ENCODE results near the gene SSH2.
A peak's percentile ranks its signal among the peaks of the same experiment; 100 is the strongest.

The SSH2 gene

GRCh38 chr17:29590411-29591145, 339.4 kb downstream of the SSH2 start (continued):
- no peak for TF ChIP-seq ZNF121 (tag by site-specific recombination; IDR thresholded peaks at IDR 0.05)
- no peak for TF ChIP-seq ZNF610 (tag by site-specific recombination; IDR thresholded peaks at IDR 0.05; ENCODE audit: borderline replicate concordance)
- TF ChIP-seq ZBTB20 (tag by site-specific recombination; IDR thresholded peaks at IDR 0.05), result peak; percentile 77
- no peak for TF ChIP-seq ZNF791 (tag by site-specific recombination; IDR thresholded peaks at IDR 0.05)
- TF ChIP-seq HOXA7 (CRISPR knock-in tag; IDR thresholded peaks at IDR 0.05; ENCODE audit: borderline replicate concordance), result no peak
- TF ChIP-seq ZNF423 (tag by site-specific recombination; IDR thresholded peaks at IDR 0.05), result 0 out of 2 replicates have a peak, but pooled peaks have one; percentile 26
- TF ChIP-seq ZNF169 (tag by site-specific recombination; IDR thresholded peaks at IDR 0.05), result no peak
- no peak for TF ChIP-seq ZNF776 (tag by site-specific recombination; IDR thresholded peaks at IDR 0.05; ENCODE audit: borderline replicate concordance)
- TF ChIP-seq ZNF645 (tag by site-specific recombination; IDR thresholded peaks at IDR 0.05), result no peak
- TF ChIP-seq ZNF280C (tag by site-specific recombination; IDR thresholded peaks at IDR 0.05), result no peak
- no peak for TF ChIP-seq HOXD13 (CRISPR knock-in tag; IDR thresholded peaks at IDR 0.05; ENCODE audit: borderline replicate concordance)
- 0 out of 2 replicates have a peak, but pooled peaks have one; percentile 24 for TF ChIP-seq BCL11A (tag by site-specific recombination; IDR thresholded peaks at IDR 0.05; ENCODE audit: low read depth)
- TF ChIP-seq ZNF266 (tag by site-specific recombination; IDR thresholded peaks at IDR 0.05; ENCODE audit: low read depth), result no peak
- TF ChIP-seq ZNF16 (tag by site-specific recombination; IDR thresholded peaks at IDR 0.05; ENCODE audit: low read depth), result no peak
- no peak for TF ChIP-seq TCF7L2 (IDR thresholded peaks at IDR 0.05; ENCODE audit: borderline replicate concordance, low read depth, low read length)
- peak; percentile 24 for TF ChIP-seq ZBTB44 (tag by site-specific recombination; IDR thresholded peaks at IDR 0.05)
- TF ChIP-seq ZNF138 (tag by site-specific recombination; IDR thresholded peaks at IDR 0.05; ENCODE audit: borderline replicate concordance), result no peak
- TF ChIP-seq ZNF549 (tag by site-specific recombination; IDR thresholded peaks at IDR 0.05), result no peak
- no peak for TF ChIP-seq ZNF175 (tag by site-specific recombination; IDR thresholded peaks at IDR 0.05)
- TF ChIP-seq ZNF596 (tag by site-specific recombination; IDR thresholded peaks at IDR 0.05), result no peak
- peak; percentile 7; the same call in 1 of the 2 replicates for TF ChIP-seq ZNF629 (tag by site-specific recombination; IDR thresholded peaks at IDR 0.05)
- no peak for TF ChIP-seq ZNF146 (tag by site-specific recombination; IDR thresholded peaks at IDR 0.05)
- TF ChIP-seq ZNF211 (tag by site-specific recombination; IDR thresholded peaks at IDR 0.05; ENCODE audit: low read depth), result no peak
- peak; percentile 8; the same call in 1 of the 2 replicates for TF ChIP-seq ZFHX2 (tag by site-specific recombination; conservative IDR thresholded peaks at IDR 0.05)
- TF ChIP-seq MEIS1 (CRISPR knock-in tag; IDR thresholded peaks at IDR 0.05; ENCODE audit: borderline replicate concordance), result no peak
- TF ChIP-seq ZNF274 (IDR thresholded peaks at IDR 0.05; ENCODE audit: low read length), result no peak
- TF ChIP-seq ZNF274 (tag by site-specific recombination; IDR thresholded peaks at IDR 0.05; ENCODE audit: borderline replicate concordance), result no peak
- no peak for TF ChIP-seq ZNF324 (tag by site-specific recombination; IDR thresholded peaks at IDR 0.05)
- TF ChIP-seq ZNF19 (tag by site-specific recombination; IDR thresholded peaks at IDR 0.05; ENCODE audit: low read depth), result no peak
- 0 out of 2 replicates have a peak, but pooled peaks have one; percentile 16 for TF ChIP-seq BCL11B (tag by site-specific recombination; IDR thresholded peaks at IDR 0.05; ENCODE audit: low read depth)
- no peak for TF ChIP-seq ZNF585B (tag by site-specific recombination; IDR thresholded peaks at IDR 0.05)
- no peak for TF ChIP-seq ZNF514 (tag by site-specific recombination; IDR thresholded peaks at IDR 0.05)
- no peak for TF ChIP-seq ZNF354C (tag by site-specific recombination; IDR thresholded peaks at IDR 0.05; ENCODE audit: borderline replicate concordance, low read depth)
- no peak for TF ChIP-seq CTCF (tag by site-specific recombination; IDR thresholded peaks at IDR 0.05)
- peak; percentile 65 for TF ChIP-seq ZIC2 (tag by site-specific recombination; IDR thresholded peaks at IDR 0.05)
- TF ChIP-seq ZNF341 (tag by site-specific recombination; IDR thresholded peaks at IDR 0.05; ENCODE audit: low read depth), result peak; percentile 47; the same call in 1 of the 2 replicates

Data from HEK293 (cell line).